ENCODE data around the gene SLC44A4.
A peak's percentile ranks its signal among the peaks of the same experiment; 100 is the strongest.
"Not testable (repeated sequence)": the region's sequence is repeated elsewhere in the genome, so short reads cannot be mapped to it uniquely, and the experiment has no call there.

The SLC44A4 gene

DNA sequence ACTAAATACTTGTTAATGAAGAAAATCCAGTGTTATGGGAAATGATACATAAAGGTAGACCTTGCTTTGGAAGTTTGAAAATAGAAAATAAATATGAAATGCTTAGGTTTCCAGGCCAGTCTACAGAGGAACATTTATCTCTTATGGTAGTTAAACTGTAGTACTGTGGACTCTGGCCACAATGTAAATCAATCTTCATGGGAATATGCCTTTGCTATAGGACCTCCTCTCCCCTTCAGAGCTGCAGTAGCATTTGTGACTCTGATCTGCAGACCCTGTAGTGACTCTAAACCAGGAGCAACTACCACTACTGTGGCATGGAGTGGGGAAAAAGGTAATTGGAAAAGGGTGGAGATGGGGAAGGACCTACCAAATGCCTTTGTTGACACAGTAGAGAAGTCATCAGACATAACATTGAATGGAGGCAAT lies 58.9 kb downstream of the SLC44A4 start:
- H3K4me3 ChIP-seq (ENCODE audit: low read length), result no peak overlapping the region

DNA sequence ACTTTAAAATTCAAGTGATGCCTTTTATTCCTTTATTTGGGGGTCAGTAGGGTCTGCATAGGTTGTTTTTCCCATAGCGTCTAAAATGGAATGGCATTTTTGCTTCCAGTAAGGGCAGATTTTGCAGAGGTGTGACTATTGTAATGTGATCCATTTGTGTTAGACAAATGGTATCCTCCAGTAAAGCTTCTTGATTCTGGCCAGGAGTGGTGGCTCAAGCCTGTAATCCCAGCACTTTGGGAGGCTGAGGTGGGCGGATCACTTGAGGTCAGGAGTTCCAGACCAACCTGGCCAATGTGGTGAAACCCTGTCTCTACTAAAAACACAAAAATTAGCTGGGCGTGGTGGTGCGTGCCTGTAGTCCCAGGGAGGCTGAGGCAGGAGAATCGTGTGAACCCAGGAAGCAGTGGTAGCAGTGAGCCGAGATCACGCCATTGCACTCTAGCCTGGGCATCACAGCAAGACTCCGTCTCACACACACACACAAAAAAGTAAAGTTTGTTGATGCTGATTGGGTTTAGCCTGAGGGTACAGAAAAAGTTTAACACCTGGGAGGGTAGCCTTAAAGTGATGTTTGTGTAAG lies 60.8 kb downstream of the SLC44A4 start:
- H2AFZ ChIP-seq (ENCODE audit: low read depth, low read length); H3K9me3 ChIP-seq (ENCODE audit: low read length); H3K4me1 ChIP-seq (ENCODE audit: insufficient read depth, low read length); H3K4me3 ChIP-seq (ENCODE audit: low read length); H3K36me3 ChIP-seq (ENCODE audit: insufficient read depth, low read length); H3K27me3 ChIP-seq (ENCODE audit: insufficient read depth, low read length): not testable (repeated sequence)

More for the DNA sequence above, 58.9 kb downstream of the SLC44A4 start:
- Histone ChIP-seq H3K4me1 (ENCODE audit: insufficient read depth, low read length) (peaks cover 7% of the 10 kb centered on the region), H3K9me3 (ENCODE audit: low read length) (no peaks in the 10 kb centered on the region), H3K27me3 (ENCODE audit: insufficient read depth, low read length) (no peaks in the 10 kb centered on the region), H3K36me3 (ENCODE audit: insufficient read depth, low read length) (no peaks in the 10 kb centered on the region), H2AFZ (ENCODE audit: low read depth, low read length) (no peak overlapping the region)

GRCh38 chr6:31817133-31817928 lies 61.5 kb downstream of the SLC44A4 start:
- peak overlapping the region; percentile 38 for H3K4me3 ChIP-seq (ENCODE audit: low read length)
- H2AFZ ChIP-seq (ENCODE audit: low read depth, low read length); H3K36me3 ChIP-seq (ENCODE audit: insufficient read depth, low read length); H3K9me3 ChIP-seq (ENCODE audit: low read length); H3K27me3 ChIP-seq (ENCODE audit: insufficient read depth, low read length); H3K4me1 ChIP-seq (ENCODE audit: insufficient read depth, low read length): not testable (repeated sequence)

DNA sequence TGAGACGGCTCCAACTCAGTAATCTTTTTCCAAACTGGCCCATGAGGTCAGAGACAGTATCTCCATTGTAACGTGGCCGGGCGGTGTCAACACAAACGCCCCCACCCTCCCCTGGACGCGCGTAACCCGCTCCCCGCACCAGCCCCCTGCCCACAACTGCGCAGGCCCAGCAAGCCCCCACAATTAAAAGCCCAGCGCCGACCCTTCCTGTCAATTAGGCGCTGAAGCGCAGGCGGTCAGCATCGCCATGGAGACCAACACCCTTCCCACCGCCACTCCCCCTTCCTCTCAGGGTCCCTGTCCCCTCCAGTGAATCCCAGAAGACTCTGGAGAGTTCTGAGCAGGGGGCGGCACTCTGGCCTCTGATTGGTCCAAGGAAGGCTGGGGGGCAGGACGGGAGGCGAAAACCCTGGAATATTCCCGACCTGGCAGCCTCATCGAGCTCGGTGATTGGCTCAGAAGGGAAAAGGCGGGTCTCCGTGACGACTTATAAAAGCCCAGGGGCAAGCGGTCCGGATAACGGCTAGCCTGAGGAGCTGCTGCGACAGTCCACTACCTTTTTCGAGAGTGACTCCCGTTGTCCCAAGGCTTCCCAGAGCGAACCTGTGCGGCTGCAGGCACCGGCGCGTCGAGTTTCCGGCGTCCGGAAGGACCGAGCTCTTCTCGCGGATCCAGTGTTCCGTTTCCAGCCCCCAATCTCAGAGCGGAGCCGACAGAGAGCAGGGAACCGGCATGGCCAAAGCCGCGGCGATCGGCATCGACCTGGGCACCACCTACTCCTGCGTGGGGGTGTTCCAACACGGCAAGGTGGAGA lies 63.6 kb downstream of the SLC44A4 start, which contains the start of the genes HSPA1A and HSPA1L:
HSPA1A (plus strand) TSS at position 519 of the 814 bp plus-strand sequence; CDS start at position 733, 214 bp downstream.
HSPA1L (minus strand) TSS at position 259 of the 814 bp plus-strand sequence. CDS start 3,311 bp downstream, outside the sequence.
- H3K4me1 ChIP-seq (ENCODE audit: insufficient read depth, low read length), result no peaks in the 10 kb centered on the region
- H3K36me3 ChIP-seq (ENCODE audit: insufficient read depth, low read length), result no peaks in the 10 kb centered on the region
- no peaks in the 10 kb centered on the region for H3K27me3 ChIP-seq (ENCODE audit: insufficient read depth, low read length)
- no peak within 1 kb of the TSS for H3K4me3 ChIP-seq (ENCODE audit: low read length)
- H2AFZ ChIP-seq (ENCODE audit: low read depth, low read length), result no peak within 1 kb of the TSS
- H3K9me3 ChIP-seq (ENCODE audit: low read length), result peaks cover 2% of the 10 kb centered on the region

DNA sequence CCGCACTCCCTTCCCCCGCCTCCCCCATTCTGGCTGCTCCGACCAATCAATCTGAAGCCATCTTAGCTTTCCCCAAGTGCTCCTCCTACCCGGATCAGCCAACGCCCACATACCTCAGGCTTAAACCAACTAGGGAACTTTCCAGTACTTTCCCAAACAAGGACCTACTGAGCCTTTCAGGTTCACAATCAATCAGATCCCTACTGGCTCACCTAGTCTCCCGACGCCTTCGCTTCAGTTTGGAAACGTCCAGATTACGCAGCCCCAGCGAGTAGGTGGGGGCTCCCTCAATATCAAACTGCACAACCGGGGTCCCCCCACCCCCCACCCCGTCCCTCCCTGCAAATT lies 64.1 kb downstream of the SLC44A4 start:
- Histone ChIP-seq H3K4me3 (ENCODE audit: low read length) (no peak overlapping the region), H3K9me3 (ENCODE audit: low read length) (peaks cover 2% of the 10 kb centered on the region), H3K27me3 (ENCODE audit: insufficient read depth, low read length) (no peaks in the 10 kb centered on the region), H3K36me3 (ENCODE audit: insufficient read depth, low read length) (no peaks in the 10 kb centered on the region), H3K4me1 (ENCODE audit: insufficient read depth, low read length) (no peaks in the 10 kb centered on the region), H2AFZ (ENCODE audit: low read depth, low read length) (no peak overlapping the region)

DNA sequence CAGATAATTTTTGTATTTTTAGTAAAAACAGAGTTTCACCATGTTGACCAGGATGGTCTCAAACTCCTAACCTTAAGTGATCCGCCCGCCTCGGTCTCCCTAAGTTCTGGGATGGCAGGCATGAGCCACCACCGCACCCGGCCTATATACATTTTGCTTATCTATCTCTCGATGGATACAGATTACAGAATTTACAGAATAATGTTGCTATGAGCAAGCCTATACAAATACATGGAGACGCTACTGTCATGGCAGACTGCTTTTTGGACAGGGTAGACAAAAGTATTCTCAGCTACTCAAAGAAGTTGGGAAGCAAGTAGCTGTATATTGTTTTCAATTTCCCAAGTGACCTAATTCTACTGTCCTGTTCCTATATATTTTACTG lies 65.3 kb downstream of the SLC44A4 start:
- H3K9me3 ChIP-seq (ENCODE audit: low read length), result peaks cover 2% of the 10 kb centered on the region
- H3K36me3 ChIP-seq (ENCODE audit: insufficient read depth, low read length), result no peaks in the 10 kb centered on the region
- H3K27me3 ChIP-seq (ENCODE audit: insufficient read depth, low read length), result no peaks in the 10 kb centered on the region
- H3K4me1 ChIP-seq (ENCODE audit: insufficient read depth, low read length), result no peaks in the 10 kb centered on the region
- H3K4me3 ChIP-seq (ENCODE audit: low read length), result no peak overlapping the region
- H2AFZ ChIP-seq (ENCODE audit: low read depth, low read length), result no peak overlapping the region

Measured in neuron (in vitro differentiated cells).